H9 (cell line): ENCODE data around the gene TPPP. TPM values are rescaled to one million over a fixed set of nuclear protein-coding genes. Genes with fewer than 3 reads are reported as not detected.
"Not testable (repeated sequence)": the region's sequence is repeated elsewhere in the genome, so short reads cannot be mapped to it uniquely, and the experiment has no call there.

Experiments
- DNase-seq: peaks from one replicate; pipeline ENCODE4 v3.0.0-alpha.2; 2017
- H2AFZ ChIP-seq: one replicate; pipeline ENCODE4 v1.6.1; 2013; ENCODE audit warnings: mild to moderate bottlenecking, low read length, control low read depth, moderate library complexity
- H2AK5ac ChIP-seq: 2 replicates; pipeline ENCODE4 v1.6.1; 2013; ENCODE audit warnings: low read length, control low read depth, mixed read lengths; ENCODE audit not compliant: insufficient read length
- H2BK120ac ChIP-seq: one replicate; pipeline ENCODE4 v1.6.1; 2013; ENCODE audit warnings: low read depth, mild to moderate bottlenecking, low read length, control low read depth, inconsistent platforms; ENCODE audit not compliant: poor library complexity, severe bottlenecking
- H2BK12ac ChIP-seq: 2 replicates; pipeline ENCODE4 v1.6.1; 2013; ENCODE audit warnings: low read length, control low read depth, mixed read lengths, low read depth; ENCODE audit not compliant: insufficient read length
- H2BK15ac ChIP-seq: 2 replicates; pipeline ENCODE4 v1.6.1; 2013; ENCODE audit warnings: low read depth, low read length, control low read depth
- H2BK20ac ChIP-seq: one replicate; pipeline ENCODE4 v1.6.1; 2013; ENCODE audit warnings: low read depth, mild to moderate bottlenecking, low read length, control low read depth, inconsistent platforms; ENCODE audit not compliant: poor library complexity, severe bottlenecking
- H2BK5ac ChIP-seq: 2 replicates; pipeline ENCODE4 v1.6.1; 2013; ENCODE audit warnings: low read length, control low read depth, mixed read lengths; ENCODE audit not compliant: insufficient read length
- H3K14ac ChIP-seq: 2 replicates; pipeline ENCODE4 v1.6.1; 2013; ENCODE audit warnings: low read length, control low read depth; ENCODE audit not compliant: insufficient read depth
- H3K18ac ChIP-seq: 2 replicates; pipeline ENCODE4 v1.6.1; 2013; ENCODE audit warnings: low read depth, mild to moderate bottlenecking, mixed read lengths, low read length, control low read depth; ENCODE audit not compliant: insufficient read length
- H3K23ac ChIP-seq: 2 replicates; pipeline ENCODE4 v1.6.1; 2013; ENCODE audit warnings: low read length, control low read depth, mixed read lengths, low read depth; ENCODE audit not compliant: insufficient read length
- H3K23me2 ChIP-seq: 2 replicates; pipeline ENCODE4 v1.6.1; 2013; ENCODE audit warnings: low read depth, mild to moderate bottlenecking, mixed read lengths, low read length, control low read depth; ENCODE audit not compliant: insufficient read length, poor library complexity, severe bottlenecking
- H3K27ac ChIP-seq: 2 replicates; pipeline ENCODE4 v1.5.1; 2013; ENCODE audit warnings: low read length, control low read depth, mixed read lengths, low read depth; ENCODE audit not compliant: insufficient read length
- H3K27me3 ChIP-seq: 2 replicates; pipeline ENCODE4 v1.6.1; 2013; ENCODE audit warnings: low read length, control low read depth, inconsistent platforms; ENCODE audit not compliant: insufficient read depth
- H3K4ac ChIP-seq: 2 replicates; pipeline ENCODE4 v1.6.1; 2013; ENCODE audit warnings: low read depth, mild to moderate bottlenecking, control low read depth, inconsistent platforms, low read length, moderate library complexity
- H3K4me1 ChIP-seq: 2 replicates; pipeline ENCODE4 v1.6.1; 2013; ENCODE audit warnings: low read length, control low read depth, inconsistent platforms; ENCODE audit not compliant: insufficient read depth
- H3K4me2 ChIP-seq: 2 replicates; pipeline ENCODE4 v1.6.1; 2013; ENCODE audit warnings: low read length, control low read depth, mixed read lengths; ENCODE audit not compliant: insufficient read length, insufficient read depth
- H3K56ac ChIP-seq: 2 replicates; pipeline ENCODE4 v1.6.1; 2013; ENCODE audit warnings: low read depth, mild to moderate bottlenecking, mixed read lengths, low read length, control low read depth; ENCODE audit not compliant: insufficient read length
- H3K79me1 ChIP-seq: 2 replicates; pipeline ENCODE4 v1.6.1; 2013; ENCODE audit warnings: low read depth, mild to moderate bottlenecking, moderate library complexity, low read length, control low read depth, inconsistent platforms; ENCODE audit not compliant: insufficient read depth, poor library complexity, severe bottlenecking
- H3K79me2 ChIP-seq: 2 replicates; pipeline ENCODE4 v1.6.1; 2013; ENCODE audit warnings: low read length, control low read depth, inconsistent platforms; ENCODE audit not compliant: insufficient read depth
- H3K9ac ChIP-seq: 2 replicates; pipeline ENCODE4 v1.6.1; 2013; ENCODE audit warnings: low read length, control low read depth, mixed read lengths; ENCODE audit not compliant: insufficient read length; ENCODE audit errors: extremely low read depth
- H3K9me3 ChIP-seq: one replicate; pipeline ENCODE4 v1.6.1; 2013; ENCODE audit warnings: low read depth, low read length, inconsistent platforms; ENCODE audit not compliant: control insufficient read depth
- H3T11ph ChIP-seq: one replicate; pipeline ENCODE4 v1.6.1; 2013; ENCODE audit warnings: mild to moderate bottlenecking, low read length, control low read depth, inconsistent platforms
- H4K20me1 ChIP-seq: one replicate; pipeline ENCODE4 v1.6.1; 2013; ENCODE audit not compliant: control insufficient read depth, insufficient read length, insufficient read depth
- H4K5ac ChIP-seq: 2 replicates; pipeline ENCODE4 v1.6.1; 2013; ENCODE audit warnings: low read depth, mild to moderate bottlenecking, mixed read lengths, low read length, control low read depth; ENCODE audit not compliant: insufficient read length
- H4K8ac ChIP-seq: replicated peaks from 2 replicates; pipeline ENCODE4 v1.6.1; 2013; ENCODE audit warnings: low read length, control low read depth, mixed read lengths, low read depth; ENCODE audit not compliant: insufficient read length
- H4K91ac ChIP-seq: 2 replicates; pipeline ENCODE4 v1.6.1; 2013; ENCODE audit warnings: low read depth, mild to moderate bottlenecking, moderate library complexity, mixed read lengths, low read length, control low read depth; ENCODE audit not compliant: insufficient read length
- H3K27ac Mint-ChIP-seq, 3 experiments: 2 replicates in 2 of 3; 3 replicates in 1 of 3; pipeline ENCODE4 v1.8.0; 2020 to 2021; ENCODE audit warnings: mixed read lengths in 3 of 3, mild to moderate bottlenecking in 1 of 3, moderate library complexity in 1 of 3
- H3K27me3 Mint-ChIP-seq: 2 replicates; pipeline ENCODE4 v1.8.0; 2021; ENCODE audit warnings: low read depth, mild to moderate bottlenecking, moderate library complexity, mixed read lengths
- H3K36me3 Mint-ChIP-seq, 3 experiments: 2 replicates in 2 of 3; 3 replicates in 1 of 3; pipeline ENCODE4 v1.8.0; 2020 to 2021; ENCODE audit warnings: low read depth in 3 of 3, mixed read lengths in 3 of 3; ENCODE audit not compliant: insufficient read depth in 1 of 3
- H3K4me1 Mint-ChIP-seq, 2 experiments: 2 replicates each; pipeline ENCODE4 v1.8.0; 2020; ENCODE audit warnings: mixed read lengths in 2 of 2
- H3K4me3 Mint-ChIP-seq, 2 experiments: 2 replicates in 1 of 2; 3 replicates in 1 of 2; pipeline ENCODE4 v1.8.0; 2020 to 2021; ENCODE audit warnings: mild to moderate bottlenecking in 2 of 2, mixed read lengths in 2 of 2, moderate library complexity in 1 of 2
- H3K9me3 Mint-ChIP-seq, 2 experiments: 2 replicates in 1 of 2; 3 replicates in 1 of 2; pipeline ENCODE4 v1.8.0; 2020; ENCODE audit warnings: mild to moderate bottlenecking in 2 of 2, mixed read lengths in 2 of 2, moderate library complexity in 1 of 2
- WGBS: extraction: QIAGEN DNeasy Blood & Tissue Kit; methylation state at CpG from one replicate; pipeline ENCODE4 v1.1.7; 2013; ENCODE audit warnings: missing lambda C conversion rate, low lambda C conversion rate, mixed read lengths; ENCODE audit not compliant: insufficient read length; ENCODE audit errors: extremely low coverage; 5-methylcytosine and 5-hydroxymethylcytosine counted together
- total RNA-seq: library from RNA; stranded (reverse); gene quantifications from 2 replicates; pipeline ENCODE4 v1.2.1, GENCODE V29; 2021

The TPPP gene
- total RNA-seq, 1 experiment from 2014 or later = 0.44 TPM

DNA sequence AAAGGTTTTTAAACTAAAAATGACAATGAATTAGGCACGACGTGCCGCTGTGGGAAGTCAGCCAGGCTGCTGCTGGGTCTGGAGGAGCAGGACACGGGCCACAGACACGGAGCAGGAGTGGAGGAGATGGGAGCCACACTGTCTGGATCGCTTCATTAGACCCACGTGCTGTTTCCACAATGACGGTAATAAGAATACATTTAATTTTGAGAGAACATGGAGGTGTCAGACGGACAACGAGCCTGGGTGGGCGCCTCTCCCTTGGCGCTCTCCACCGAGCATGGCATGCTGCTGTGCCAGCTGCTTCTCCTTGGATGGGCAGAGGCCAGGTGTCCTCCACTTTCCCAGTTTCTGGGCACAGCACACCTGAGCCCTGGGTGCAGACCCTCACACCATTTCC lies 12.3 kb downstream of the TPPP start:
- not testable (repeated sequence) for H3K4me1 Mint-ChIP-seq, H2BK120ac ChIP-seq, H3K4me2 ChIP-seq, H3K4ac ChIP-seq, H2BK12ac ChIP-seq, H2BK20ac ChIP-seq, H3K9ac ChIP-seq, H3K79me2 ChIP-seq, H3K79me1 ChIP-seq, H4K91ac ChIP-seq, H3K4me3 Mint-ChIP-seq, H4K5ac ChIP-seq, H2AK5ac ChIP-seq, H3K27ac ChIP-seq, H3K27ac Mint-ChIP-seq, H3K14ac ChIP-seq, H2BK5ac ChIP-seq, H4K20me1 ChIP-seq, H3K9me3 Mint-ChIP-seq, H3K4me1 ChIP-seq, H3K56ac ChIP-seq, H3K36me3 Mint-ChIP-seq, H2BK15ac ChIP-seq, H3K18ac ChIP-seq, H3T11ph ChIP-seq, H2AFZ ChIP-seq, DNase-seq, H3K23me2 ChIP-seq, H3K23ac ChIP-seq, H3K9me3 ChIP-seq, H3K27me3 ChIP-seq, H4K8ac ChIP-seq
- no CpG with 5 or more reads among the region's 13 CpGs for WGBS
- H3K27me3 Mint-ChIP-seq = peaks cover 55% of the 10 kb centered on the region

DNA sequence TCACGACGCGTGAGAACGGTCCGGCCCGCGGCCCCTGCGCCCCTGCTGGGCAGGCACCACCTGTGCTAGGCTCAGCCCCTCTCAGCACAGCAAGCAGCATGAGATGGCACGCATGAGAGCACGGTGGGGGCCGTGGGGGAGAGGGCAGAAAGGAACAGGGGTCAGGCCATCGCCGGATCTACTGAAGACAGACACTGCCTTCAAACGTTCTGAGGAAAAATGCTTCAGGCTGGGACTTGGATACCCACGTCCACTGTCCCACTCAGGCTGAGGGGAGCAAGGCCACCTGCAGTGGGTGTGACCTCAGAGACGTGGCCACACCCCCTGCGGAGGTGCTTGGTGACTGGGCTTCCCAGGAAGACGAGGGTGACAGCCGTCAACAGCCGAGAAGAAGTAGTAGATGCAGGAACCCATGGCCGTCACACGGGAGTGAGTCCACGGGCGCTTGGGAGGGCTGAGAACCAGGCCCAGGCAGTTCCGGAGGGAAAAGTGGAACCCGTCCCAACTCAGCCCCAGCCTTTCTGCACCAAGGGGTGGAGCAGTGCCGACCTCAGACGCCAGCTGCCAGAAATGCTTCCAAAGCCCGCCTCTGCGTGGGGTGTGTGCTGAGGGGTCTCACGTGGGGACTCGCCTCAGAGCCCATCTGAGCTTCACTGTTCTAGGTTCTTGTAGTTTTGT lies 12.9 kb downstream of the TPPP start:
- H3K9ac ChIP-seq, H3K9me3 ChIP-seq, H3K4me3 Mint-ChIP-seq, H2AK5ac ChIP-seq, H4K91ac ChIP-seq, H2BK5ac ChIP-seq, H3K18ac ChIP-seq, H2AFZ ChIP-seq, H3K4me1 ChIP-seq, H2BK15ac ChIP-seq, H4K5ac ChIP-seq, H3K36me3 Mint-ChIP-seq, H2BK20ac ChIP-seq, H3K79me1 ChIP-seq, H3T11ph ChIP-seq, H3K56ac ChIP-seq, DNase-seq, H4K8ac ChIP-seq, H4K20me1 ChIP-seq, H3K23me2 ChIP-seq, H2BK12ac ChIP-seq, H3K4ac ChIP-seq, H3K27me3 ChIP-seq, H3K14ac ChIP-seq, H2BK120ac ChIP-seq, H3K23ac ChIP-seq, H3K79me2 ChIP-seq, H3K4me2 ChIP-seq, H3K9me3 Mint-ChIP-seq, H3K27ac Mint-ChIP-seq, H3K27ac ChIP-seq, H3K4me1 Mint-ChIP-seq: not testable (repeated sequence)
- WGBS = no CpG with 5 or more reads among the region's 32 CpGs
- peaks cover 55% of the 10 kb centered on the region for H3K27me3 Mint-ChIP-seq
